B cell (primary cell): Measurements from ENCODE around the gene DTNBP1. TPM values are rescaled to one million over a fixed set of nuclear protein-coding genes. Genes with fewer than 3 reads are reported as not detected.

ENCODE experiments used
- ATAC-seq: fragments of 200-7000 bp; cut with Tn5 transposase; one replicate; pipeline ENCODE4 v1.10.0; 2021; ENCODE audit warnings: low read depth, mild to moderate bottlenecking, moderate number of reproducible peaks, moderate library complexity
- CTCF ChIA-PET: fragments of 350-600 bp; sonication (Branson Sonifier 250); formaldehyde crosslinking; loops from one replicate; lab custom pipeline; 2021; ENCODE audit warnings: antibody characterized with exemption, inconsistent platforms; lab: Charles Lee
- POLR2A ChIA-PET: fragments of 350-600 bp; sonication (Branson Sonifier 250); formaldehyde crosslinking; loops from one replicate; lab custom pipeline; 2021; ENCODE audit warnings: antibody characterized with exemption; lab: Charles Lee
- DNase-seq: peaks from one replicate; pipeline ENCODE4 v3.0.0; 2013
- H2AFZ ChIP-seq: 2 replicates; pipeline ENCODE4 v1.6.1; 2012; ENCODE audit warnings: mild to moderate bottlenecking, low read depth, low read length; ENCODE audit not compliant: insufficient read depth, poor library complexity, severe bottlenecking
- H3K27ac ChIP-seq, 2 donors: 1 replicate in 1 of 2; 2 replicates in 1 of 2; pipeline ENCODE4 v1.5.1; 2012 to 2013; ENCODE audit warnings: low read length in 2 of 2, mild to moderate bottlenecking in 2 of 2, moderate library complexity in 1 of 2
- H3K27me3 ChIP-seq, 4 experiments: fragments of 200-600 bp in 1 of 4; sonication (generic) in 1 of 4; replicated peaks in 1 of 4; 1 replicate in 2 of 4; 2 replicates in 2 of 4; pipeline versions ENCODE4 v1.6.1 to v1.7.0; 2013 to 2016; ENCODE audit warnings: low read length in 3 of 4, mild to moderate bottlenecking in 2 of 4, mixed read lengths in 1 of 4, moderate library complexity in 1 of 4; ENCODE audit not compliant: insufficient read depth in 4 of 4, control insufficient read depth in 3 of 4; ENCODE audit errors: control extremely low read depth in 1 of 4
- H3K36me3 ChIP-seq, 2 experiments: replicated peaks in 1 of 2; 1 replicate in 1 of 2; 2 replicates in 1 of 2; pipeline versions ENCODE4 v1.6.1 to v1.7.1; 2013; ENCODE audit warnings: low read length in 1 of 2; ENCODE audit not compliant: insufficient read depth in 2 of 2, control insufficient read depth in 1 of 2; ENCODE audit errors: control extremely low read depth in 1 of 2, extremely low read depth in 1 of 2
- H3K4me1 ChIP-seq, 2 donors: fragments of 200-600 bp in 1 of 2; sonication (generic) in 1 of 2; 1 replicate in 1 of 2; 2 replicates in 1 of 2; pipeline versions ENCODE4 v1.5.1 to v1.6.1; 2013 to 2017; ENCODE audit warnings: low read length in 2 of 2; ENCODE audit not compliant: control insufficient read depth in 2 of 2, insufficient read depth in 2 of 2
- H3K4me2 ChIP-seq: replicated peaks from 2 replicates; pipeline ENCODE3; 2012; ENCODE audit warnings: mild to moderate bottlenecking, low read depth, low read length; ENCODE audit not compliant: poor library complexity, severe bottlenecking
- H3K4me3 ChIP-seq, 5 experiments: fragments of 200-600 bp in 1 of 5; sonication (generic) in 1 of 5; 1 replicate in 3 of 5; 2 replicates in 2 of 5; pipeline versions ENCODE4 v1.5.1 to v1.7.0; 2011 to 2016; ENCODE audit warnings: low read length in 4 of 5, mild to moderate bottlenecking in 4 of 5, low read depth in 2 of 5, control low read depth in 1 of 5, moderate library complexity in 1 of 5; ENCODE audit not compliant: insufficient read depth in 1 of 5; ENCODE audit errors: control extremely low read depth in 1 of 5, extremely low read depth in 1 of 5
- H3K79me2 ChIP-seq: fragments of 200-600 bp; sonication (generic); one replicate; pipeline ENCODE4 v1.6.0; 2016; ENCODE audit warnings: low read length; ENCODE audit not compliant: control insufficient read depth, insufficient read depth
- H3K9ac ChIP-seq: fragments of 200-600 bp; sonication (generic); 2 replicates; pipeline ENCODE4 v1.6.1; 2017; ENCODE audit warnings: mild to moderate bottlenecking, low read length, moderate library complexity
- H3K9me3 ChIP-seq, 3 donors: one replicate each; pipeline versions ENCODE4 v1.6.1 to v1.7.1; 2013; ENCODE audit warnings: low read length in 2 of 3; ENCODE audit not compliant: control insufficient read depth in 2 of 3, insufficient read depth in 1 of 3; ENCODE audit errors: control extremely low read depth in 1 of 3
- H4K20me1 ChIP-seq: 2 replicates; pipeline ENCODE4 v1.6.0; 2012; ENCODE audit warnings: mild to moderate bottlenecking, low read length; ENCODE audit not compliant: insufficient read depth, control insufficient read depth, poor library complexity, severe bottlenecking
- H3K27ac Mint-ChIP-seq: one replicate; pipeline ENCODE4 v1.8.0; 2021; ENCODE audit warnings: mixed read lengths
- H3K27me3 Mint-ChIP-seq: one replicate; pipeline ENCODE4 v1.8.0; 2021; ENCODE audit warnings: mixed read lengths
- H3K4me1 Mint-ChIP-seq: one replicate; pipeline ENCODE4 v1.8.0; 2021; ENCODE audit warnings: mixed read lengths
- H3K4me3 Mint-ChIP-seq: one replicate; pipeline ENCODE4 v1.8.0; 2021; ENCODE audit warnings: mixed read lengths
- H3K9me3 Mint-ChIP-seq: one replicate; pipeline ENCODE4 v1.8.0; 2022; ENCODE audit warnings: mixed read lengths; ENCODE audit not compliant: insufficient read depth
- CTCF ChIP-seq: fragments of 200-600 bp; IDR thresholded peaks from one replicate; pipeline ENCODE4 v1.8.0; 2022; ENCODE audit warnings: antibody characterized with exemption, mild to moderate bottlenecking
- EZH2 ChIP-seq: IDR thresholded peaks from 2 replicates; pipeline ENCODE4 v1.6.1; 2012; ENCODE audit warnings: borderline replicate concordance, low read depth, mild to moderate bottlenecking, moderate library complexity, low read length; ENCODE audit not compliant: insufficient read depth, poor library complexity, severe bottlenecking
- WGBS: methylation state at CpG from one replicate; pipeline ENCODE4 v1.1.5; 2013; ENCODE audit warnings: missing lambda C conversion rate; ENCODE audit not compliant: insufficient coverage; 5-methylcytosine and 5-hydroxymethylcytosine counted together
- intact Hi-C: fragments of 100-400 bp; cut with micrococcal nuclease; formaldehyde crosslinking; loops from one replicate; pipeline ENCODE4 v1.10.0; 2022
- polyA plus RNA-seq: library from polyadenylated mRNA; depleted of rRNA; stranded (reverse); fragments of >200 nt; gene quantifications from 2 replicates; pipeline ENCODE4 v1.2.3, GENCODE V29; 2012
- total RNA-seq, 2 donors: library from RNA; stranded (reverse); fragments of 120-200 nt in 1 of 2; gene quantifications; 1 replicate in 1 of 2; 2 replicates in 1 of 2; pipeline versions ENCODE4 v1.2.3 to v1.2.4, GENCODE V29; 2013 to 2022

DTNBP1 gene
- total and polyA plus RNA-seq, 2 donors (not counting 1 experiment from before 2014, with no cell fraction given): 31.4 to 73.0 TPM

GRCh38 chr6:15553736-15554294, 109.0 kb downstream of the DTNBP1 start:
- peak overlapping the region in 1 of 2 donors; percentile 62 for H3K27ac ChIP-seq
- H4K20me1 ChIP-seq: peaks cover 6% of the 10 kb centered on the region
- no peak for DNase-seq
- TF ChIP-seq EZH2 (no peak), CTCF (no peak)
- no peak overlapping the region for H3K4me3 ChIP-seq
- H3K9ac ChIP-seq: no peak overlapping the region
- peaks cover 28% of the 10 kb centered on the region for H3K79me2 ChIP-seq
- H3K4me1 Mint-ChIP-seq: peaks cover 63% of the 10 kb centered on the region
- no peaks in the 10 kb centered on the region for H3K36me3 ChIP-seq
- H3K4me2 ChIP-seq: no peak overlapping the region
- H3K9me3 ChIP-seq: peaks cover 0 to 6% (median 0%) of the 10 kb centered on the region in 3 donors
- ATAC-seq: no peak
- no peaks in the 10 kb centered on the region for H3K9me3 Mint-ChIP-seq
- no peaks in the 10 kb centered on the region for H3K27me3 Mint-ChIP-seq
- H3K27ac Mint-ChIP-seq: peak overlapping the region; percentile 56
- H3K27me3 ChIP-seq: no peaks in the 10 kb centered on the region
- no peak overlapping the region for H2AFZ ChIP-seq
- intact Hi-C loops: no loop called here
- WGBS: 100% methylated on average over 1 of the region's 4 CpGs
- H3K4me3 Mint-ChIP-seq: no peak overlapping the region
- POLR2A ChIA-PET: no interaction called here
- peaks cover 26 to 35% of the 10 kb centered on the region in 2 donors for H3K4me1 ChIP-seq
- CTCF ChIA-PET: interaction anchor here (1.0 kb wide), 1 partner anchor 68 kb away, joined by 4 read pairs; no protein-coding TSS in a partner anchor

- Histone ChIP-seq H3K36me3 (no peaks in the 10 kb centered on the region), H4K20me1 (peaks cover 6% of the 10 kb centered on the region), H3K9ac (no peak overlapping the region), H3K27me3 (no peaks in the 10 kb centered on the region), H3K4me1 (peaks cover 26 to 35% of the 10 kb centered on the region in 2 donors), H3K9me3 (peaks cover 0 to 6% (median 0%) of the 10 kb centered on the region in 3 donors), H2AFZ (no peak overlapping the region), H3K79me2 (peaks cover 33% of the 10 kb centered on the region), H3K27ac (peak overlapping the region in 1 of 2 donors; percentile 62), H3K4me2 (no peak overlapping the region), H3K4me3 (no peak overlapping the region)
- CTCF ChIA-PET: interaction anchor here (1.0 to 1.5 kb wide), 2 partner anchors 68 to 578 kb away, joined by 3 to 4 read pairs; no protein-coding TSS in a partner anchor
- TF ChIP-seq CTCF (no peak), EZH2 (no peak)
- no CpG with 5 or more reads among the region's 2 CpGs for WGBS
- ATAC-seq (no peak), DNase-seq (no peak)
- H3K27me3 Mint-ChIP-seq: no peaks in the 10 kb centered on the region
- no peak overlapping the region for H3K4me3 Mint-ChIP-seq
- intact Hi-C loops: no loop called here
- peaks cover 65% of the 10 kb centered on the region for H3K4me1 Mint-ChIP-seq
- POLR2A ChIA-PET: no interaction called here
- H3K9me3 Mint-ChIP-seq: no peaks in the 10 kb centered on the region
- H3K27ac Mint-ChIP-seq: peak overlapping the region; percentile 73
Measured at GRCh38 chr6:15553031-15553430, 109.8 kb downstream of the DTNBP1 start.
